HG03565 (cell line): ENCODE measurements around the gene NAPB.
"Not testable (repeated sequence)": the region's sequence is repeated elsewhere in the genome, so short reads cannot be mapped to it uniquely, and the experiment has no call there.

ENCODE experiments used
- ATAC-seq: cut with Tn5 transposase; IDR thresholded peaks from one replicate; pipeline ENCODE4 v1.9.1; 2021; ENCODE audit warnings: mild to moderate bottlenecking, moderate library complexity; ENCODE audit not compliant: unreplicated experiment

Gene NAPB

GRCh38 chr20:23420943-23421931, at the start of gene NAPB:
NAPB (minus strand) TSS chr20:23421488; CDS start chr20:23421402, 86 bp downstream.
- peak; percentile 94 for ATAC-seq

GRCh38 chr20:23466961-23467360, 45.7 kb upstream of the NAPB start:
- not testable (repeated sequence) for ATAC-seq

- ATAC-seq: no peak
Measured at GRCh38 chr20:23461180-23461579, 39.9 kb upstream of the NAPB start.

GRCh38 chr20:23459461-23460150, 38.3 kb upstream of the NAPB start:
- no peak for ATAC-seq

- ATAC-seq: no peak
Measured at GRCh38 chr20:23456873-23457272, 35.6 kb upstream of the NAPB start.

GRCh38 chr20:23456409-23456808, 35.1 kb upstream of the NAPB start:
- ATAC-seq: no peak

- no peak for ATAC-seq
Measured at GRCh38 chr20:23455639-23456038, 34.4 kb upstream of the NAPB start.

GRCh38 chr20:23454816-23455215, 33.5 kb upstream of the NAPB start:
- no peak for ATAC-seq

GRCh38 chr20:23453549-23454543, 32.6 kb upstream of the NAPB start:
- ATAC-seq: no peak

- no peak for ATAC-seq
Measured at GRCh38 chr20:23452776-23453175, 31.5 kb upstream of the NAPB start, which contains the start of gene CST11. CST11 (minus strand) TSS chr20:23452876; CDS start chr20:23452811, 65 bp downstream.

- ATAC-seq: no peak
Measured at GRCh38 chr20:23451956-23452487, 30.7 kb upstream of the NAPB start.

GRCh38 chr20:23450877-23451276, 29.6 kb upstream of the NAPB start:
- no peak for ATAC-seq

GRCh38 chr20:23449421-23449820, 28.1 kb upstream of the NAPB start:
- ATAC-seq: no peak

- ATAC-seq: no peak
Measured at GRCh38 chr20:23448167-23448566, 26.9 kb upstream of the NAPB start.

GRCh38 chr20:23446505-23446904, 25.2 kb upstream of the NAPB start:
- no peak for ATAC-seq

- no peak for ATAC-seq
Measured at GRCh38 chr20:23445596-23446217, 24.4 kb upstream of the NAPB start.

GRCh38 chr20:23444859-23445258, 23.6 kb upstream of the NAPB start:
- ATAC-seq: no peak

GRCh38 chr20:23442436-23442835, 21.1 kb upstream of the NAPB start:
- ATAC-seq: no peak

- no peak for ATAC-seq
Measured at GRCh38 chr20:23441850-23442313, 20.6 kb upstream of the NAPB start.

GRCh38 chr20:23440004-23440403, 18.7 kb upstream of the NAPB start:
- ATAC-seq: no peak
